HEK293 (cell line): Measurements from ENCODE around the gene STK39.
A peak's percentile ranks its signal among the peaks of the same experiment; 100 is the strongest.

Source experiments
- ATF2 ChIP-seq: fragments of 450-650 bp; formaldehyde crosslinking; IDR thresholded peaks from 2 replicates; pipeline ENCODE4 v1.5.1; 2016; ENCODE audit warnings: missing biosample characterization, missing genetic modification characterization, low read depth
- BCL6B ChIP-seq: fragments of 450-650 bp; formaldehyde crosslinking; IDR thresholded peaks from 2 replicates; pipeline ENCODE4 v1.5.1; 2017; ENCODE audit warnings: missing biosample characterization, missing genetic modification characterization
- GLI2 ChIP-seq: fragments of 450-650 bp; formaldehyde crosslinking; IDR thresholded peaks from 2 replicates; pipeline ENCODE4; 2017; ENCODE audit warnings: missing biosample characterization, missing genetic modification characterization, low read depth, borderline replicate concordance
- KLF16 ChIP-seq: fragments of 450-650 bp; formaldehyde crosslinking; IDR thresholded peaks from 2 replicates; pipeline ENCODE4 v1.5.1; 2017; ENCODE audit warnings: missing biosample characterization, missing genetic modification characterization
- PATZ1 ChIP-seq: fragments of 450-650 bp; formaldehyde crosslinking; IDR thresholded peaks from 2 replicates; pipeline ENCODE4 v1.5.1; 2016; ENCODE audit warnings: missing biosample characterization, missing genetic modification characterization
- PBX3 ChIP-seq: sonication (generic); formaldehyde crosslinking; IDR thresholded peaks from 2 replicates; pipeline ENCODE4 v1.8.1; 2022; ENCODE audit warnings: mild to moderate bottlenecking, moderate library complexity, missing genetic modification reagents
- PRDM4 ChIP-seq: fragments of 450-650 bp; formaldehyde crosslinking; IDR thresholded peaks from 2 replicates; pipeline ENCODE4 v1.5.1; 2017; ENCODE audit warnings: missing biosample characterization, missing genetic modification characterization
- SCRT2 ChIP-seq: fragments of 450-650 bp; formaldehyde crosslinking; IDR thresholded peaks from 2 replicates; pipeline ENCODE4 v1.5.1; 2016; ENCODE audit warnings: missing biosample characterization, missing genetic modification characterization
- SETDB1 ChIP-seq: IDR thresholded peaks from one replicate; pipeline ENCODE4 v1.6.1; 2017; ENCODE audit warnings: mild to moderate bottlenecking, low read length, moderate library complexity, mixed read lengths; ENCODE audit not compliant: insufficient read length
- TCF7L2 ChIP-seq: IDR thresholded peaks from 2 replicates; pipeline ENCODE4 v1.6.1; 2011; ENCODE audit warnings: low read depth, mild to moderate bottlenecking, inconsistent platforms, low read length, moderate library complexity, borderline replicate concordance
- ZBTB8A ChIP-seq: fragments of 450-650 bp; formaldehyde crosslinking; IDR thresholded peaks from 2 replicates; pipeline ENCODE4 v1.5.1; 2016; ENCODE audit warnings: missing biosample characterization, missing genetic modification characterization
- ZNF175 ChIP-seq: fragments of 450-650 bp; formaldehyde crosslinking; IDR thresholded peaks from 2 replicates; pipeline ENCODE4 v1.5.1; 2016; ENCODE audit warnings: missing biosample characterization, missing genetic modification characterization
- ZNF19 ChIP-seq: fragments of 450-650 bp; formaldehyde crosslinking; IDR thresholded peaks from 2 replicates; pipeline ENCODE4; 2016; ENCODE audit warnings: missing biosample characterization, missing genetic modification characterization, low read depth
- ZNF221 ChIP-seq: fragments of 450-650 bp; formaldehyde crosslinking; IDR thresholded peaks from 2 replicates; pipeline ENCODE4 v1.5.1; 2017; ENCODE audit warnings: missing biosample characterization, missing genetic modification characterization, borderline replicate concordance
- ZNF239 ChIP-seq: fragments of 450-650 bp; formaldehyde crosslinking; IDR thresholded peaks from 2 replicates; pipeline ENCODE4 v1.5.1; 2016; ENCODE audit warnings: missing biosample characterization, missing genetic modification characterization
- ZNF24 ChIP-seq: fragments of 450-650 bp; formaldehyde crosslinking; IDR thresholded peaks from 2 replicates; pipeline ENCODE4 v1.5.1; 2016; ENCODE audit warnings: missing biosample characterization, missing genetic modification characterization
- ZNF404 ChIP-seq: fragments of 450-650 bp; formaldehyde crosslinking; IDR thresholded peaks from 2 replicates; pipeline ENCODE4 v1.5.1; 2017; ENCODE audit warnings: missing biosample characterization, missing genetic modification characterization
- ZNF426 ChIP-seq: fragments of 450-650 bp; formaldehyde crosslinking; IDR thresholded peaks from 2 replicates; pipeline ENCODE4 v1.5.1; 2017; ENCODE audit warnings: missing biosample characterization, missing genetic modification characterization, mild to moderate bottlenecking, inconsistent platforms, moderate library complexity
- ZNF488 ChIP-seq: fragments of 450-650 bp; formaldehyde crosslinking; IDR thresholded peaks from 2 replicates; pipeline ENCODE4 v1.5.1; 2016; ENCODE audit warnings: missing biosample characterization, missing genetic modification characterization
- ZNF518A ChIP-seq: fragments of 450-650 bp; formaldehyde crosslinking; conservative IDR thresholded peaks from 2 replicates; pipeline ENCODE4 v1.5.1; 2016; ENCODE audit warnings: low read depth, missing biosample characterization, missing genetic modification characterization
- ZNF521 ChIP-seq: fragments of 450-650 bp; formaldehyde crosslinking; IDR thresholded peaks from 2 replicates; pipeline ENCODE4 v1.5.1; 2017; ENCODE audit warnings: missing biosample characterization, mild to moderate bottlenecking, missing genetic modification characterization
- ZNF639 ChIP-seq: fragments of 450-650 bp; formaldehyde crosslinking; IDR thresholded peaks from 2 replicates; pipeline ENCODE4 v1.5.1; 2016; ENCODE audit warnings: missing biosample characterization, missing genetic modification characterization
- ZNF768 ChIP-seq: fragments of 450-650 bp; formaldehyde crosslinking; IDR thresholded peaks from 2 replicates; pipeline ENCODE4 v1.5.1; 2018; ENCODE audit warnings: missing biosample characterization, mild to moderate bottlenecking, missing genetic modification characterization
- ZNF830 ChIP-seq: fragments of 450-650 bp; IDR thresholded peaks from 2 replicates; pipeline ENCODE4 v1.5.0; 2018; ENCODE audit warnings: missing biosample characterization, missing genetic modification characterization, low read depth, mild to moderate bottlenecking, moderate library complexity
- ZSCAN23 ChIP-seq: fragments of 450-650 bp; formaldehyde crosslinking; IDR thresholded peaks from 2 replicates; pipeline ENCODE4 v1.5.1; 2016; ENCODE audit warnings: missing biosample characterization, missing genetic modification characterization

STK39 gene

GRCh38 chr2:168244318-168244717 lies 3.1 kb downstream of the STK39 start (continued):
- no peak for TF ChIP-seq ZNF239
- TF ChIP-seq ZSCAN23: no peak
- TF ChIP-seq ZNF521 (tag by site-specific recombination): no peak
- TF ChIP-seq TCF7L2: no peak
- TF ChIP-seq ZNF488 (tag by site-specific recombination): no peak
- no peak for TF ChIP-seq KLF16
- no peak for TF ChIP-seq ZNF175
- peak; percentile 30 for TF ChIP-seq SETDB1
- TF ChIP-seq PATZ1 (tag by site-specific recombination): no peak
- no peak for TF ChIP-seq PBX3 (CRISPR knock-in tag)
- no peak for TF ChIP-seq ZNF830 (tag by site-specific recombination)
- no peak for TF ChIP-seq ZNF426 (tag by site-specific recombination)
- TF ChIP-seq GLI2 (tag by site-specific recombination): no peak
- TF ChIP-seq ZNF768 (tag by site-specific recombination): no peak
- no peak for TF ChIP-seq ZBTB8A (tag by site-specific recombination)
- no peak for TF ChIP-seq SCRT2 (tag by site-specific recombination)
- no peak for TF ChIP-seq PRDM4
- no peak for TF ChIP-seq ATF2 (tag by site-specific recombination)
- no peak for TF ChIP-seq ZNF221 (tag by site-specific recombination)
- TF ChIP-seq ZNF404: no peak
- TF ChIP-seq BCL6B (tag by site-specific recombination): no peak
- no peak for TF ChIP-seq ZNF19 (tag by site-specific recombination)
- no peak for TF ChIP-seq ZNF639 (tag by site-specific recombination)
- no peak for TF ChIP-seq ZNF24
- no peak for TF ChIP-seq ZNF518A (tag by site-specific recombination)
